IMR-90 (cell line): ENCODE data around the gene CRYBA1. TPM values are rescaled to one million over a fixed set of nuclear protein-coding genes. Genes with fewer than 3 reads are reported as not detected.
A peak's percentile ranks its signal among the peaks of the same experiment; 100 is the strongest.

Experiments used
- ATAC-seq: fragments of 200-7000 bp; cut with Tn5 transposase; 2 replicates; pipeline ENCODE4 v1.9.1; 2020; ENCODE audit warnings: low read depth, mild to moderate bottlenecking, moderate library complexity
- BruUV-seq: library from RNA; stranded (reverse); fragments of 400-500 nt; replicated peaks from 2 replicates; lab custom pipeline; 2021; lab: Mats Ljungman, UMichigan
- CTCF ChIA-PET: fragments of 300-600 bp; formaldehyde crosslinking; extraction: SDS; loops from one replicate; lab custom pipeline; 2021; ENCODE audit warnings: antibody characterized with exemption; lab: Yijun Ruan, JAX
- POLR2A ChIA-PET: fragments of 300-600 bp; sonication (Branson Sonifier 250); formaldehyde crosslinking; loops from one replicate; lab custom pipeline; 2022; ENCODE audit warnings: antibody characterized with exemption; ENCODE audit not compliant: unreplicated experiment; lab: Charles Lee
- DNase-seq: peaks from one replicate; pipeline ENCODE4 v3.0.0; 2013
- H2AFZ ChIP-seq: replicated peaks from 2 replicates; pipeline ENCODE3; 2013; ENCODE audit warnings: low read length, mild to moderate bottlenecking; ENCODE audit not compliant: poor library complexity
- H2AK5ac ChIP-seq: 2 replicates; pipeline ENCODE4 v1.6.1; 2013; ENCODE audit warnings: low read depth, low read length, inconsistent platforms
- H2AK9ac ChIP-seq: replicated peaks from 2 replicates; pipeline ENCODE3; 2013; ENCODE audit warnings: mild to moderate bottlenecking, low read depth, low read length, moderate library complexity; ENCODE audit not compliant: poor library complexity
- H2BK120ac ChIP-seq: 2 replicates; pipeline ENCODE4 v1.6.1; 2013; ENCODE audit warnings: low read depth, low read length, inconsistent platforms
- H2BK15ac ChIP-seq: 3 replicates; pipeline ENCODE4 v1.6.1; 2013; ENCODE audit warnings: low read depth, low read length, inconsistent platforms
- H2BK20ac ChIP-seq: 2 replicates; pipeline ENCODE4 v1.6.1; 2013; ENCODE audit warnings: low read depth, mild to moderate bottlenecking, inconsistent platforms, low read length, moderate library complexity
- H2BK5ac ChIP-seq: 2 replicates; pipeline ENCODE4 v1.6.1; 2013; ENCODE audit warnings: mild to moderate bottlenecking, low read depth, low read length, inconsistent platforms; ENCODE audit not compliant: poor library complexity, severe bottlenecking
- H3K14ac ChIP-seq: replicated peaks from 2 replicates; pipeline ENCODE4 v1.6.1; 2013; ENCODE audit warnings: low read depth, low read length, inconsistent platforms
- H3K18ac ChIP-seq: 2 replicates; pipeline ENCODE4 v1.6.1; 2013; ENCODE audit warnings: low read depth, low read length, control low read depth
- H3K23ac ChIP-seq: 2 replicates; pipeline ENCODE4 v1.6.1; 2013; ENCODE audit warnings: low read depth, low read length, inconsistent platforms
- H3K27ac ChIP-seq: 2 replicates; pipeline ENCODE4 v1.5.1; 2013; ENCODE audit warnings: mild to moderate bottlenecking, control low read depth, low read length; ENCODE audit not compliant: insufficient read depth
- H3K27me3 ChIP-seq: 2 replicates; pipeline ENCODE4 v1.6.1; 2013; ENCODE audit warnings: low read length; ENCODE audit not compliant: control insufficient read depth, insufficient read depth
- H3K36me3 ChIP-seq: 2 replicates; pipeline ENCODE4 v1.6.1; 2013; ENCODE audit warnings: low read length, mixed read lengths; ENCODE audit not compliant: control insufficient read depth, insufficient read depth
- H3K4ac ChIP-seq: 2 replicates; pipeline ENCODE4 v1.6.1; 2013; ENCODE audit warnings: low read depth, low read length, inconsistent platforms
- H3K4me1 ChIP-seq: 2 replicates; pipeline ENCODE4 v1.6.1; 2013; ENCODE audit warnings: low read length, mixed read lengths; ENCODE audit not compliant: control insufficient read depth, insufficient read depth
- H3K4me2 ChIP-seq: 2 replicates; pipeline ENCODE4 v1.6.1; 2013; ENCODE audit warnings: low read depth, mild to moderate bottlenecking, control low read depth, low read length, moderate library complexity
- H3K4me3 ChIP-seq: 2 replicates; pipeline ENCODE4 v1.5.1; 2013; ENCODE audit warnings: low read depth, mild to moderate bottlenecking, control low read depth, low read length, moderate library complexity; ENCODE audit not compliant: insufficient read depth
- H3K56ac ChIP-seq: 2 replicates; pipeline ENCODE4 v1.6.1; 2013; ENCODE audit warnings: low read length, inconsistent platforms; ENCODE audit not compliant: insufficient read depth; ENCODE audit errors: extremely low read depth
- H3K79me1 ChIP-seq, 2 experiments: 2 replicates each; pipeline ENCODE4 v1.6.1; 2013; ENCODE audit warnings: low read length in 2 of 2, inconsistent platforms in 1 of 2, low read depth in 1 of 2
- H3K9ac ChIP-seq: 2 replicates; pipeline ENCODE4 v1.6.1; 2013; ENCODE audit warnings: low read depth, low read length, control low read depth
- H3K9me1 ChIP-seq: 2 replicates; pipeline ENCODE4 v1.6.1; 2013; ENCODE audit warnings: low read length, inconsistent platforms; ENCODE audit not compliant: insufficient read depth
- H3K9me3 ChIP-seq: 2 replicates; pipeline ENCODE4 v1.6.1; 2013; ENCODE audit warnings: low read length; ENCODE audit not compliant: control insufficient read depth, insufficient read depth
- H4K20me1 ChIP-seq: 2 replicates; pipeline ENCODE4 v1.6.1; 2013; ENCODE audit warnings: low read length, inconsistent platforms; ENCODE audit not compliant: insufficient read depth
- H4K5ac ChIP-seq: 2 replicates; pipeline ENCODE4 v1.6.1; 2013; ENCODE audit warnings: mild to moderate bottlenecking, low read depth, low read length, control low read depth
- H4K8ac ChIP-seq, 2 experiments: 2 replicates each; pipeline ENCODE4 v1.6.1; 2013; ENCODE audit warnings: low read depth in 2 of 2, low read length in 2 of 2, control low read depth in 1 of 2, inconsistent platforms in 1 of 2
- H4K91ac ChIP-seq: 2 replicates; pipeline ENCODE4 v1.6.1; 2013; ENCODE audit warnings: low read depth, low read length, inconsistent platforms; ENCODE audit not compliant: insufficient read depth
- BHLHE40 ChIP-seq: fragments of 150-350 bp; IDR thresholded peaks from 2 replicates; pipeline ENCODE4 v1.6.1; 2016; ENCODE audit warnings: mild to moderate bottlenecking, low read depth, low read length
- CEBPB ChIP-seq: IDR thresholded peaks from 2 replicates; pipeline ENCODE4 v1.6.1; 2012; ENCODE audit warnings: low read depth, low read length, improper control_type of control experiment
- CHD1 ChIP-seq: IDR thresholded peaks from 2 replicates; pipeline ENCODE4 v1.6.1; 2012; ENCODE audit warnings: low read depth, low read length, improper control_type of control experiment
- ELK1 ChIP-seq: fragments of 150-350 bp; IDR thresholded peaks from 2 replicates; pipeline ENCODE4 v1.6.1; 2016; ENCODE audit warnings: low read depth, mild to moderate bottlenecking, low read length, moderate library complexity, borderline replicate concordance
- FOS ChIP-seq: fragments of 150-350 bp; IDR thresholded peaks from 2 replicates; pipeline ENCODE4 v1.6.1; 2016; ENCODE audit warnings: low read depth, low read length
- MAZ ChIP-seq: IDR thresholded peaks from 2 replicates; pipeline ENCODE4 v1.6.1; 2012; ENCODE audit warnings: low read depth, mild to moderate bottlenecking, low read length, improper control_type of control experiment, moderate library complexity, borderline replicate concordance
- MXI1 ChIP-seq: IDR thresholded peaks from 2 replicates; pipeline ENCODE4 v1.6.1; 2012; ENCODE audit warnings: low read depth, mild to moderate bottlenecking, low read length, moderate library complexity, borderline replicate concordance
- NFE2L2 ChIP-seq: fragments of 150-350 bp; IDR thresholded peaks from 2 replicates; pipeline ENCODE4 v1.6.1; 2016; ENCODE audit warnings: low read depth, mild to moderate bottlenecking, low read length
- RAD21 ChIP-seq: IDR thresholded peaks from 2 replicates; pipeline ENCODE4 v1.6.1; 2012; ENCODE audit warnings: low read length, improper control_type of control experiment
- RCOR1 ChIP-seq: IDR thresholded peaks from 2 replicates; pipeline ENCODE4 v1.6.1; 2012; ENCODE audit warnings: mild to moderate bottlenecking, low read length, improper control_type of control experiment; ENCODE audit not compliant: insufficient replicate concordance
- RFX5 ChIP-seq: IDR thresholded peaks from 2 replicates; pipeline ENCODE4 v1.8.0; 2012; ENCODE audit warnings: low read depth, mild to moderate bottlenecking, low read length, moderate library complexity
- SMC3 ChIP-seq: fragments of 150-350 bp; IDR thresholded peaks from 2 replicates; pipeline ENCODE4 v1.6.1; 2016; ENCODE audit warnings: low read depth, mild to moderate bottlenecking, antibody characterized with exemption, low read length, moderate library complexity
- WGBS, 2 experiments: methylation state at CpG; one replicate each; pipeline versions ENCODE4 v1.1.5 to v1.1.7; 2013; ENCODE audit warnings: missing lambda C conversion rate in 2 of 2; ENCODE audit not compliant: insufficient read length in 1 of 2; ENCODE audit errors: extremely low coverage in 2 of 2; 5-methylcytosine and 5-hydroxymethylcytosine counted together
- dilution Hi-C: fragments of 300-500 bp; cut with HindIII; formaldehyde crosslinking; loops from one replicate; pipeline ENCODE4 v1.14.3; 2018; ENCODE audit warnings: low sequenced_read_pairs; ENCODE audit not compliant: unreplicated experiment
- in situ Hi-C: fragments of 300-500 bp; cut with MboI; formaldehyde crosslinking; loops from 3 replicates; pipeline ENCODE4 v1.14.3; 2019; ENCODE audit warnings: low sequenced_read_pairs, inconsistent platforms, mixed read lengths
- intact Hi-C: fragments of 100-400 bp; cut with micrococcal nuclease; formaldehyde crosslinking; loops from 2 replicates; pipeline ENCODE4 v1.10.0; 2022
- polyA plus RNA-seq, 3 experiments: library from polyadenylated mRNA; depleted of rRNA; stranded (reverse); fragments of >200 nt; gene quantifications; 2 replicates each; pipeline ENCODE4 v1.2.3, GENCODE V29; 2012; ENCODE audit warnings: low replicate concordance in 1 of 3
- total RNA-seq: library from RNA; depleted of rRNA; stranded (reverse); fragments of >200 nt; gene quantifications from 2 replicates; pipeline ENCODE4 v1.2.3, GENCODE V29; 2012
- TF ChIP-seq, protein P1 (sequence below): fragments of 150-350 bp; IDR thresholded peaks from 2 replicates; pipeline ENCODE4 v1.6.1; 2017; ENCODE audit warnings: mild to moderate bottlenecking, antibody characterized with exemption, low read length, low read depth
- TF ChIP-seq, protein P2 (sequence below): conservative IDR thresholded peaks from 2 replicates; pipeline ENCODE4 v1.5.1; 2012; ENCODE audit warnings: mild to moderate bottlenecking, low read depth, low read length, improper control_type of control experiment

Gene CRYBA1
- total and polyA plus RNA-seq, 2 of the 4 experiments (the other 2 are of a cell fraction): not detected

DNA sequence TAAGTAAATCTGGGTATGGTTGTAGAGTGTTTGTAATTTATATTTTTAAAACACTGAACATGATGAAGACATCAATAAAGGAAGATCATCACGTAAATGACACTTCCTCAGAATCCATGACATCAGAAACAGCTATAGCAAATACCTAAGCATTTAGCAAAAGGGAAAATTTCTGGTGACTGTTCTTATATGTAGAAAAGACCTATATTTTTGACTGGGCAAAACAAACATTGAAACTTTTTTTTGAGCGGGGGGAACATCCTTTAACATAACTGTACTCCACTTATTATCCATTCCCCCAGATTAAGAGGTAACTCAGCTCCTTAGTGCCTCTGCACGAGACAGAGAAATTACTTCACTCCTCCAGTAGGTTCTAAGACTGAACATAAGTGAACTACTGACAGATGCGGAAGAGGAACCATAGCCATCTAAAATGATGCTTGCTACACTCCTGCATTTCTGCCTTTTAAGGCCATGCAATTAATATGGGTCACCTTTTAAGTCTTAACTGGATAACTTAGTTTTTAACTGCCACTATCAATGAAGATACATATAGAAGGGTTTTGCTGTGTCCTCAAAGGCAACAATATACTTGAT lies 9.4 kb downstream of the CRYBA1 start:
- ChIA-PET POLR2A (no interaction called here), CTCF (interaction anchor here (0.6 to 3.5 kb wide), 5 partner anchors 15 to 770 kb away, joined by 3 to 15 read pairs (median 3); no protein-coding TSS in a partner anchor)
- Histone ChIP-seq H3K27me3 (no peaks in the 10 kb centered on the region), H3K56ac (peak overlapping the region; percentile 42), H3K4ac (peak overlapping the region; percentile 38; the same call in 1 of the 2 replicates), H2BK5ac (peak overlapping the region; percentile 98), H4K91ac (peak overlapping the region; percentile 44), H3K23ac (peak overlapping the region; percentile 77; the same call in 1 of the 2 replicates), H3K18ac (peak overlapping the region; percentile 5; the same call in 1 of the 2 replicates), H3K9me3 (no peaks in the 10 kb centered on the region), H2AK9ac (no peak overlapping the region), H3K79me1 (peaks cover 4 to 57% of the 10 kb centered on the region in 2 experiments), H3K27ac (no peak overlapping the region), H3K4me3 (no peak overlapping the region), H2BK15ac (no peak overlapping the region; the same call in 2 of the 3 replicates), H3K36me3 (peaks cover 3% of the 10 kb centered on the region; the same call in 1 of the 2 replicates), H3K14ac (peak overlapping the region; percentile 76), H4K8ac (peak overlapping the region; percentile 55 to 83; a peak in 3 of 4 replicates), H2AK5ac (0 out of 2 replicates have a peak overlapping the region, but pooled peaks have one; percentile 65), H3K9ac (no peak overlapping the region; the same call in 1 of the 2 replicates), H3K9me1 (0 out of 2 replicates have a peak, but pooled peaks cover 5% of the 10 kb centered on the region), H4K5ac (no peak overlapping the region; the same call in 1 of the 2 replicates), H3K4me2 (no peak overlapping the region; the same call in 1 of the 2 replicates), H2AFZ (no peak overlapping the region), H4K20me1 (peaks cover 6% of the 10 kb centered on the region; the same call in 1 of the 2 replicates), H2BK20ac (peak overlapping the region; percentile 41; the same call in 1 of the 2 replicates), H3K4me1 (peaks cover 12% of the 10 kb centered on the region), H2BK120ac (peak overlapping the region; percentile 73)
- DNase-seq (peak; percentile 30), ATAC-seq (no peak)
- dilution Hi-C loops (no loop called here), in situ Hi-C loops (no loop called here), intact Hi-C loops (no loop called here)
- BruUV-seq: no TSS peak
- no CpG with 5 or more reads among the region's 4 CpGs for WGBS, 2 experiments
- TF ChIP-seq BHLHE40 (no peak), NFE2L2 (no peak), RAD21 (no peak), CEBPB (no peak), MAZ (no peak), CHD1 (no peak), MXI1 (no peak), ELK1 (no peak), SMC3 (no peak), RFX5 (no peak), RCOR1 (no peak), FOS (no peak)
- TF ChIP-seq, protein P1, sequence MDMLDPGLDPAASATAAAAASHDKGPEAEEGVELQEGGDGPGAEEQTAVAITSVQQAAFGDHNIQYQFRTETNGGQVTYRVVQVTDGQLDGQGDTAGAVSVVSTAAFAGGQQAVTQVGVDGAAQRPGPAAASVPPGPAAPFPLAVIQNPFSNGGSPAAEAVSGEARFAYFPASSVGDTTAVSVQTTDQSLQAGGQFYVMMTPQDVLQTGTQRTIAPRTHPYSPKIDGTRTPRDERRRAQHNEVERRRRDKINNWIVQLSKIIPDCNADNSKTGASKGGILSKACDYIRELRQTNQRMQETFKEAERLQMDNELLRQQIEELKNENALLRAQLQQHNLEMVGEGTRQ: no peak
- TF ChIP-seq, protein P2, sequence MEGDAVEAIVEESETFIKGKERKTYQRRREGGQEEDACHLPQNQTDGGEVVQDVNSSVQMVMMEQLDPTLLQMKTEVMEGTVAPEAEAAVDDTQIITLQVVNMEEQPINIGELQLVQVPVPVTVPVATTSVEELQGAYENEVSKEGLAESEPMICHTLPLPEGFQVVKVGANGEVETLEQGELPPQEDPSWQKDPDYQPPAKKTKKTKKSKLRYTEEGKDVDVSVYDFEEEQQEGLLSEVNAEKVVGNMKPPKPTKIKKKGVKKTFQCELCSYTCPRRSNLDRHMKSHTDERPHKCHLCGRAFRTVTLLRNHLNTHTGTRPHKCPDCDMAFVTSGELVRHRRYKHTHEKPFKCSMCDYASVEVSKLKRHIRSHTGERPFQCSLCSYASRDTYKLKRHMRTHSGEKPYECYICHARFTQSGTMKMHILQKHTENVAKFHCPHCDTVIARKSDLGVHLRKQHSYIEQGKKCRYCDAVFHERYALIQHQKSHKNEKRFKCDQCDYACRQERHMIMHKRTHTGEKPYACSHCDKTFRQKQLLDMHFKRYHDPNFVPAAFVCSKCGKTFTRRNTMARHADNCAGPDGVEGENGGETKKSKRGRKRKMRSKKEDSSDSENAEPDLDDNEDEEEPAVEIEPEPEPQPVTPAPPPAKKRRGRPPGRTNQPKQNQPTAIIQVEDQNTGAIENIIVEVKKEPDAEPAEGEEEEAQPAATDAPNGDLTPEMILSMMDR: no peak
